ENCODE measurements around the gene DHRS9. TPM values are rescaled to one million over a fixed set of nuclear protein-coding genes. Genes with fewer than 3 reads are reported as not detected.
"Not testable (repeated sequence)": the region's sequence is repeated elsewhere in the genome, so short reads cannot be mapped to it uniquely, and the experiment has no call there.

The DHRS9 gene
- total and polyA plus RNA-seq, 4 donors = 2.5 to 8.9 (median 3.9) TPM

GRCh38 chr2:169064199-169064598, 5.2 kb upstream of the DHRS9 start:
- not testable (repeated sequence) for H3K27me3 ChIP-seq (ENCODE audit: control insufficient read depth, insufficient read depth, low read length); H3K36me3 ChIP-seq (ENCODE audit: control insufficient read depth, insufficient read depth, low read length); H3K27ac ChIP-seq (ENCODE audit: low read depth, low read length); H3K9me3 ChIP-seq (ENCODE audit: control insufficient read depth, insufficient read depth, low read length); DNase-seq (ENCODE audit: low read depth in 4 of 6, low spot score in 6 of 6); H3K4me1 ChIP-seq (ENCODE audit: control insufficient read depth, insufficient read depth, low read length); H3K4me3 ChIP-seq (ENCODE audit: low read depth, low read length)
- WGBS (ENCODE audit: insufficient coverage) = 100% methylated on average over 8 of the region's 17 CpGs

GRCh38 chr2:169065422-169065821, 3.9 kb upstream of the DHRS9 start:
- H3K36me3 ChIP-seq (ENCODE audit: control insufficient read depth, insufficient read depth, low read length) = no peaks in the 10 kb centered on the region
- no peaks in the 10 kb centered on the region for H3K4me1 ChIP-seq (ENCODE audit: control insufficient read depth, insufficient read depth, low read length)
- DNase-seq (ENCODE audit: low read depth in 4 of 6, low spot score in 6 of 6) = no peak
- H3K27me3 ChIP-seq (ENCODE audit: control insufficient read depth, insufficient read depth, low read length) = no peaks in the 10 kb centered on the region
- no peak overlapping the region for H3K27ac ChIP-seq (ENCODE audit: low read depth, low read length)
- no peak overlapping the region for H3K4me3 ChIP-seq (ENCODE audit: low read depth, low read length)
- H3K9me3 ChIP-seq (ENCODE audit: control insufficient read depth, insufficient read depth, low read length) = no peaks in the 10 kb centered on the region
- WGBS (ENCODE audit: insufficient coverage) = 80% methylated on average over 1 of the region's 1 CpG

- Histone ChIP-seq H3K36me3 (ENCODE audit: control insufficient read depth, insufficient read depth, low read length) (no peaks in the 10 kb centered on the region), H3K4me1 (ENCODE audit: control insufficient read depth, insufficient read depth, low read length) (no peaks in the 10 kb centered on the region), H3K9me3 (ENCODE audit: control insufficient read depth, insufficient read depth, low read length) (no peaks in the 10 kb centered on the region), H3K27me3 (ENCODE audit: control insufficient read depth, insufficient read depth, low read length) (no peaks in the 10 kb centered on the region), H3K4me3 (ENCODE audit: low read depth, low read length) (no peak overlapping the region), H3K27ac (ENCODE audit: low read depth, low read length) (no peak overlapping the region)
- no peak for DNase-seq (ENCODE audit: low read depth in 4 of 6, low spot score in 6 of 6)
- WGBS (ENCODE audit: insufficient coverage) = no CpG with 5 or more reads among the region's 2 CpGs
These were observed 3.4 kb upstream of the DHRS9 start for GRCh38 chr2:169065864-169066517.

- Histone ChIP-seq H3K4me3 (ENCODE audit: low read depth, low read length) (no peak overlapping the region), H3K9me3 (ENCODE audit: control insufficient read depth, insufficient read depth, low read length) (no peaks in the 10 kb centered on the region), H3K4me1 (ENCODE audit: control insufficient read depth, insufficient read depth, low read length) (no peaks in the 10 kb centered on the region), H3K36me3 (ENCODE audit: control insufficient read depth, insufficient read depth, low read length) (no peaks in the 10 kb centered on the region), H3K27ac (ENCODE audit: low read depth, low read length) (no peak overlapping the region), H3K27me3 (ENCODE audit: control insufficient read depth, insufficient read depth, low read length) (no peaks in the 10 kb centered on the region)
- WGBS (ENCODE audit: insufficient coverage) = no CpG with 5 or more reads among the region's 1 CpG
- DNase-seq (ENCODE audit: low read depth in 4 of 6, low spot score in 6 of 6) = no peak
These were observed 2.5 kb upstream of the DHRS9 start for GRCh38 chr2:169066897-169067296.

GRCh38 chr2:169069833-169070232, 470 bp downstream of the DHRS9 start:
- Histone ChIP-seq H3K27ac (ENCODE audit: low read depth, low read length) (no peak overlapping the region), H3K4me3 (ENCODE audit: low read depth, low read length) (no peak overlapping the region), H3K9me3 (ENCODE audit: control insufficient read depth, insufficient read depth, low read length) (no peaks in the 10 kb centered on the region), H3K36me3 (ENCODE audit: control insufficient read depth, insufficient read depth, low read length) (no peaks in the 10 kb centered on the region), H3K4me1 (ENCODE audit: control insufficient read depth, insufficient read depth, low read length) (no peaks in the 10 kb centered on the region), H3K27me3 (ENCODE audit: control insufficient read depth, insufficient read depth, low read length) (no peaks in the 10 kb centered on the region)
- no peak for DNase-seq (ENCODE audit: low read depth in 4 of 6, low spot score in 6 of 6)
- WGBS (ENCODE audit: insufficient coverage) = 100% methylated on average over 1 of the region's 2 CpGs

- H3K27me3 ChIP-seq (ENCODE audit: control insufficient read depth, insufficient read depth, low read length) = no peaks in the 10 kb centered on the region
- no peak for DNase-seq (ENCODE audit: low read depth in 4 of 6, low spot score in 6 of 6)
- H3K4me3 ChIP-seq (ENCODE audit: low read depth, low read length) = no peak overlapping the region
- H3K9me3 ChIP-seq (ENCODE audit: control insufficient read depth, insufficient read depth, low read length) = no peaks in the 10 kb centered on the region
- no peak overlapping the region for H3K27ac ChIP-seq (ENCODE audit: low read depth, low read length)
- no peaks in the 10 kb centered on the region for H3K36me3 ChIP-seq (ENCODE audit: control insufficient read depth, insufficient read depth, low read length)
- no peaks in the 10 kb centered on the region for H3K4me1 ChIP-seq (ENCODE audit: control insufficient read depth, insufficient read depth, low read length)
- 93% methylated on average over 2 of the region's 5 CpGs for WGBS (ENCODE audit: insufficient coverage)
These were observed 2.1 kb downstream of the DHRS9 start for GRCh38 chr2:169071455-169071854.

- DNase-seq (ENCODE audit: low read depth in 4 of 6, low spot score in 6 of 6) = no peak
- H3K27ac ChIP-seq (ENCODE audit: low read depth, low read length) = no peak overlapping the region
- no peaks in the 10 kb centered on the region for H3K9me3 ChIP-seq (ENCODE audit: control insufficient read depth, insufficient read depth, low read length)
- no peaks in the 10 kb centered on the region for H3K36me3 ChIP-seq (ENCODE audit: control insufficient read depth, insufficient read depth, low read length)
- H3K4me1 ChIP-seq (ENCODE audit: control insufficient read depth, insufficient read depth, low read length) = no peaks in the 10 kb centered on the region
- WGBS (ENCODE audit: insufficient coverage) = no CpG with 5 or more reads among the region's 4 CpGs
- no peak overlapping the region for H3K4me3 ChIP-seq (ENCODE audit: low read depth, low read length)
- H3K27me3 ChIP-seq (ENCODE audit: control insufficient read depth, insufficient read depth, low read length) = no peaks in the 10 kb centered on the region
These were observed 3.0 kb downstream of the DHRS9 start for GRCh38 chr2:169072163-169072925.

- no peaks in the 10 kb centered on the region for H3K4me1 ChIP-seq (ENCODE audit: control insufficient read depth, insufficient read depth, low read length)
- DNase-seq (ENCODE audit: low read depth in 4 of 6, low spot score in 6 of 6) = no peak
These were observed 4.0 kb downstream of the DHRS9 start for GRCh38 chr2:169073211-169073962.

GRCh38 chr2:169073963-169074751, 4.8 kb downstream of the DHRS9 start:
- Histone ChIP-seq H3K36me3 (ENCODE audit: control insufficient read depth, insufficient read depth, low read length) (no peaks in the 10 kb centered on the region), H3K4me1 (ENCODE audit: control insufficient read depth, insufficient read depth, low read length) (no peaks in the 10 kb centered on the region), H3K27me3 (ENCODE audit: control insufficient read depth, insufficient read depth, low read length) (no peaks in the 10 kb centered on the region), H3K4me3 (ENCODE audit: low read depth, low read length) (no peak overlapping the region), H3K9me3 (ENCODE audit: control insufficient read depth, insufficient read depth, low read length) (no peaks in the 10 kb centered on the region), H3K27ac (ENCODE audit: low read depth, low read length) (no peak overlapping the region)
- DNase-seq (ENCODE audit: low read depth in 4 of 6, low spot score in 6 of 6) = no peak
- 74% methylated on average over 6 of the region's 9 CpGs for WGBS (ENCODE audit: insufficient coverage)

More at GRCh38 chr2:169073211-169073962, 4.0 kb downstream of the DHRS9 start:
- no peak overlapping the region for H3K27ac ChIP-seq (ENCODE audit: low read depth, low read length)
- no peak overlapping the region for H3K4me3 ChIP-seq (ENCODE audit: low read depth, low read length)
- H3K36me3 ChIP-seq (ENCODE audit: control insufficient read depth, insufficient read depth, low read length) = no peaks in the 10 kb centered on the region
- H3K27me3 ChIP-seq (ENCODE audit: control insufficient read depth, insufficient read depth, low read length) = no peaks in the 10 kb centered on the region
- H3K9me3 ChIP-seq (ENCODE audit: control insufficient read depth, insufficient read depth, low read length) = no peaks in the 10 kb centered on the region
- no CpG with 5 or more reads among the region's 3 CpGs for WGBS (ENCODE audit: insufficient coverage)

Measured in spinal cord (tissue), 10 donors.